Liver (tissue), 9 donors: ENCODE measurements around the gene PRSS27. TPM values are rescaled to one million over a fixed set of nuclear protein-coding genes. Genes with fewer than 3 reads are reported as not detected.

Experiments
- DNase-seq: peaks from one replicate; pipeline ENCODE4 v3.0.0-alpha.2; 2017; ENCODE audit warnings: low spot score
- H3K27ac ChIP-seq, 2 donors: one replicate each; pipeline ENCODE4 v1.7.0; 2013; ENCODE audit warnings: inconsistent platforms in 2 of 2, low read length in 2 of 2, control low read depth in 1 of 2, low read depth in 1 of 2, mild to moderate bottlenecking in 1 of 2
- H3K27me3 ChIP-seq, 4 donors: one replicate each; pipeline versions ENCODE4 v1.6.1 to v1.7.0; 2013; ENCODE audit warnings: low read length in 3 of 4, inconsistent platforms in 1 of 4, mild to moderate bottlenecking in 1 of 4, moderate library complexity in 1 of 4; ENCODE audit not compliant: control insufficient read depth in 4 of 4, insufficient read depth in 4 of 4
- H3K36me3 ChIP-seq, 4 donors: one replicate each; pipeline versions ENCODE4 v1.6.1 to v1.7.0; 2013; ENCODE audit warnings: low read length in 3 of 4, mild to moderate bottlenecking in 3 of 4, low read depth in 1 of 4, moderate library complexity in 1 of 4; ENCODE audit not compliant: control insufficient read depth in 4 of 4, insufficient read depth in 3 of 4
- H3K4me1 ChIP-seq, 4 donors: one replicate each; pipeline versions ENCODE4 v1.6.1 to v1.7.0; 2013; ENCODE audit warnings: low read length in 3 of 4, mild to moderate bottlenecking in 3 of 4, moderate library complexity in 1 of 4; ENCODE audit not compliant: control insufficient read depth in 4 of 4, insufficient read depth in 4 of 4
- H3K4me3 ChIP-seq, 3 donors: one replicate each; pipeline versions ENCODE4 v1.6.1 to v1.7.0; 2013; ENCODE audit warnings: low read length in 3 of 3, control low read depth in 1 of 3, low read depth in 1 of 3, mild to moderate bottlenecking in 1 of 3
- H3K9ac ChIP-seq, 2 donors: one replicate each; pipeline ENCODE4 v1.7.0; 2013; ENCODE audit warnings: low read length in 2 of 2, mild to moderate bottlenecking in 2 of 2, moderate library complexity in 2 of 2, control low read depth in 1 of 2, low read depth in 1 of 2
- H3K9me3 ChIP-seq, 4 donors: one replicate each; pipeline versions ENCODE4 v1.6.1 to v1.7.0; 2013; ENCODE audit warnings: low read length in 3 of 4; ENCODE audit not compliant: control insufficient read depth in 4 of 4
- ATF3 ChIP-seq: IDR thresholded peaks from 2 replicates; pipeline ENCODE4 v1.6.1; 2016; ENCODE audit warnings: antibody characterized with exemption
- FOXA1 ChIP-seq: IDR thresholded peaks from 2 replicates; pipeline ENCODE4 v1.6.1; 2016; ENCODE audit warnings: antibody characterized with exemption
- FOXA2 ChIP-seq: IDR thresholded peaks from 2 replicates; pipeline ENCODE4 v1.6.1; 2016; ENCODE audit warnings: antibody characterized with exemption
- GABPA ChIP-seq, 2 donors: IDR thresholded peaks in 1 of 2; conservative IDR thresholded peaks in 1 of 2; 2 replicates each; pipeline ENCODE4 v1.6.1; 2016; ENCODE audit warnings: antibody characterized with exemption in 2 of 2, mild to moderate bottlenecking in 1 of 2, moderate library complexity in 1 of 2
- JUND ChIP-seq, 2 donors: IDR thresholded peaks; 2 replicates each; pipeline ENCODE4 v1.6.1; 2016; ENCODE audit warnings: antibody characterized with exemption in 2 of 2
- YY1 ChIP-seq: IDR thresholded peaks from 2 replicates; pipeline ENCODE4 v1.6.1; 2016; ENCODE audit warnings: antibody characterized with exemption, mild to moderate bottlenecking
- ZBTB33 ChIP-seq: IDR thresholded peaks from 2 replicates; pipeline ENCODE4 v1.6.1; 2016; ENCODE audit warnings: antibody characterized with exemption
- WGBS: extraction: QIAGEN DNeasy Blood & Tissue Kit; methylation state at CpG from one replicate; pipeline ENCODE4 v1.1.7; 2013; 5-methylcytosine and 5-hydroxymethylcytosine counted together
- polyA plus RNA-seq, 2 donors: library from polyadenylated mRNA; stranded (reverse) in 1 of 2; unstranded in 1 of 2; fragments of 200-250 nt in 1 of 2; fragments of >200 nt in 1 of 2; fragmentation: Nextera tagmentation in 1 of 2; extraction: Ambion mirVana in 1 of 2; gene quantifications; one replicate each; pipeline versions ENCODE4 v1.2.1 to v1.2.3, GENCODE V29; 2013 to 2015
- total RNA-seq, 2 donors: library from RNA; depleted of rRNA; stranded (reverse); fragments of >200 nt; gene quantifications; one replicate each; pipeline ENCODE4 v1.2.3, GENCODE V29; 2014
- TF ChIP-seq, protein P1 (sequence below): IDR thresholded peaks from 2 replicates; pipeline ENCODE4 v1.6.1; 2016; ENCODE audit warnings: antibody characterized with exemption, mild to moderate bottlenecking
- TF ChIP-seq, protein P2 (sequence below): fragments of 150-350 bp; IDR thresholded peaks from 2 replicates; pipeline ENCODE4 v1.5.1; 2017; ENCODE audit warnings: improper control_type of control experiment, low read depth, low read length; ENCODE audit not compliant: missing input control
- TF ChIP-seq, protein P3 (sequence below): IDR thresholded peaks from 2 replicates; pipeline ENCODE4 v1.6.1; 2016; ENCODE audit warnings: antibody characterized with exemption
- donor health status: healthy.
- donor health status: healthy.
- donor health status: healthy.
- donor health status: healthy.
- donor health status: healthy.

The PRSS27 gene
- total and polyA plus RNA-seq, 4 donors = 0.05 to 1.5 (median 0.22) TPM; not detected in 1

GRCh38 chr16:2765462-2766404 lies 45.7 kb upstream of the PRSS27 start:
- H3K9ac ChIP-seq = no peak overlapping the region
- DNase-seq = no peak
- H3K4me3 ChIP-seq = no peak overlapping the region
- no peaks in the 10 kb centered on the region for H3K9me3 ChIP-seq
- H3K27ac ChIP-seq = no peak overlapping the region
- peaks cover 58 to 100% (median 83%) of the 10 kb centered on the region in 4 donors for H3K36me3 ChIP-seq
- H3K27me3 ChIP-seq = no peaks in the 10 kb centered on the region
- 98% methylated on average over 73 of the region's 73 CpGs for WGBS
- TF ChIP-seq JUND (IDR thresholded peaks at IDR 0.05) (no peak), ZBTB33 (no peak), FOXA1 (no peak), YY1 (no peak), GABPA (IDR thresholded peaks at IDR 0.05 in 1 of 2, conservative IDR thresholded peaks at IDR 0.05 in 1 of 2) (no peak), FOXA2 (no peak), ATF3 (no peak)
- TF ChIP-seq, protein P1, sequence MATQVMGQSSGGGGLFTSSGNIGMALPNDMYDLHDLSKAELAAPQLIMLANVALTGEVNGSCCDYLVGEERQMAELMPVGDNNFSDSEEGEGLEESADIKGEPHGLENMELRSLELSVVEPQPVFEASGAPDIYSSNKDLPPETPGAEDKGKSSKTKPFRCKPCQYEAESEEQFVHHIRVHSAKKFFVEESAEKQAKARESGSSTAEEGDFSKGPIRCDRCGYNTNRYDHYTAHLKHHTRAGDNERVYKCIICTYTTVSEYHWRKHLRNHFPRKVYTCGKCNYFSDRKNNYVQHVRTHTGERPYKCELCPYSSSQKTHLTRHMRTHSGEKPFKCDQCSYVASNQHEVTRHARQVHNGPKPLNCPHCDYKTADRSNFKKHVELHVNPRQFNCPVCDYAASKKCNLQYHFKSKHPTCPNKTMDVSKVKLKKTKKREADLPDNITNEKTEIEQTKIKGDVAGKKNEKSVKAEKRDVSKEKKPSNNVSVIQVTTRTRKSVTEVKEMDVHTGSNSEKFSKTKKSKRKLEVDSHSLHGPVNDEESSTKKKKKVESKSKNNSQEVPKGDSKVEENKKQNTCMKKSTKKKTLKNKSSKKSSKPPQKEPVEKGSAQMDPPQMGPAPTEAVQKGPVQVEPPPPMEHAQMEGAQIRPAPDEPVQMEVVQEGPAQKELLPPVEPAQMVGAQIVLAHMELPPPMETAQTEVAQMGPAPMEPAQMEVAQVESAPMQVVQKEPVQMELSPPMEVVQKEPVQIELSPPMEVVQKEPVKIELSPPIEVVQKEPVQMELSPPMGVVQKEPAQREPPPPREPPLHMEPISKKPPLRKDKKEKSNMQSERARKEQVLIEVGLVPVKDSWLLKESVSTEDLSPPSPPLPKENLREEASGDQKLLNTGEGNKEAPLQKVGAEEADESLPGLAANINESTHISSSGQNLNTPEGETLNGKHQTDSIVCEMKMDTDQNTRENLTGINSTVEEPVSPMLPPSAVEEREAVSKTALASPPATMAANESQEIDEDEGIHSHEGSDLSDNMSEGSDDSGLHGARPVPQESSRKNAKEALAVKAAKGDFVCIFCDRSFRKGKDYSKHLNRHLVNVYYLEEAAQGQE = no peak
- TF ChIP-seq, protein P2, sequence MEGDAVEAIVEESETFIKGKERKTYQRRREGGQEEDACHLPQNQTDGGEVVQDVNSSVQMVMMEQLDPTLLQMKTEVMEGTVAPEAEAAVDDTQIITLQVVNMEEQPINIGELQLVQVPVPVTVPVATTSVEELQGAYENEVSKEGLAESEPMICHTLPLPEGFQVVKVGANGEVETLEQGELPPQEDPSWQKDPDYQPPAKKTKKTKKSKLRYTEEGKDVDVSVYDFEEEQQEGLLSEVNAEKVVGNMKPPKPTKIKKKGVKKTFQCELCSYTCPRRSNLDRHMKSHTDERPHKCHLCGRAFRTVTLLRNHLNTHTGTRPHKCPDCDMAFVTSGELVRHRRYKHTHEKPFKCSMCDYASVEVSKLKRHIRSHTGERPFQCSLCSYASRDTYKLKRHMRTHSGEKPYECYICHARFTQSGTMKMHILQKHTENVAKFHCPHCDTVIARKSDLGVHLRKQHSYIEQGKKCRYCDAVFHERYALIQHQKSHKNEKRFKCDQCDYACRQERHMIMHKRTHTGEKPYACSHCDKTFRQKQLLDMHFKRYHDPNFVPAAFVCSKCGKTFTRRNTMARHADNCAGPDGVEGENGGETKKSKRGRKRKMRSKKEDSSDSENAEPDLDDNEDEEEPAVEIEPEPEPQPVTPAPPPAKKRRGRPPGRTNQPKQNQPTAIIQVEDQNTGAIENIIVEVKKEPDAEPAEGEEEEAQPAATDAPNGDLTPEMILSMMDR = no peak
- TF ChIP-seq, protein P3, sequence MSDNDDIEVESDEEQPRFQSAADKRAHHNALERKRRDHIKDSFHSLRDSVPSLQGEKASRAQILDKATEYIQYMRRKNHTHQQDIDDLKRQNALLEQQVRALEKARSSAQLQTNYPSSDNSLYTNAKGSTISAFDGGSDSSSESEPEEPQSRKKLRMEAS = no peak
- peaks cover 0 to 5% (median 2%) of the 10 kb centered on the region in 4 donors for H3K4me1 ChIP-seq

GRCh38 chr16:2764718-2765117 lies 44.7 kb upstream of the PRSS27 start:
- Histone ChIP-seq H3K9ac (no peak overlapping the region), H3K36me3 (peaks cover 47 to 100% (median 89%) of the 10 kb centered on the region in 4 donors), H3K27ac (no peak overlapping the region), H3K27me3 (no peaks in the 10 kb centered on the region), H3K4me3 (no peak overlapping the region), H3K4me1 (peaks cover 0 to 5% (median 2%) of the 10 kb centered on the region in 4 donors), H3K9me3 (no peaks in the 10 kb centered on the region)
- 98% methylated on average over 9 of the region's 9 CpGs for WGBS
- DNase-seq = no peak
- TF ChIP-seq FOXA1 = no peak
